GM18507 (cell line): ENCODE data around the gene ATP1A2.

Source experiments
- DNase-seq: peaks from one replicate; pipeline ENCODE4 v3.0.0; 2011; ENCODE audit warnings: low read depth; ENCODE audit not compliant: insufficient read length; ENCODE audit errors: extremely low spot score
- FAIRE-seq: peaks from 2 replicates; lab custom pipeline; 2011; peaks lifted over from hg19 to GRCh38; lab: Jason Lieb, UNC

The ATP1A2 gene

GRCh38 chr1:160163615-160164014 is 48.1 kb downstream of the ATP1A2 start:
- FAIRE-seq (no peak), DNase-seq (no peak)

GRCh38 chr1:160164121-160164520 is 48.6 kb downstream of the ATP1A2 start:
- FAIRE-seq, result no peak

GRCh38 chr1:160166166-160166868 is 50.8 kb downstream of the ATP1A2 start:
- DNase-seq (no peak), FAIRE-seq (peak; percentile 9)

More at GRCh38 chr1:160164121-160164520, 48.6 kb downstream of the ATP1A2 start:
- no peak for DNase-seq

DNA sequence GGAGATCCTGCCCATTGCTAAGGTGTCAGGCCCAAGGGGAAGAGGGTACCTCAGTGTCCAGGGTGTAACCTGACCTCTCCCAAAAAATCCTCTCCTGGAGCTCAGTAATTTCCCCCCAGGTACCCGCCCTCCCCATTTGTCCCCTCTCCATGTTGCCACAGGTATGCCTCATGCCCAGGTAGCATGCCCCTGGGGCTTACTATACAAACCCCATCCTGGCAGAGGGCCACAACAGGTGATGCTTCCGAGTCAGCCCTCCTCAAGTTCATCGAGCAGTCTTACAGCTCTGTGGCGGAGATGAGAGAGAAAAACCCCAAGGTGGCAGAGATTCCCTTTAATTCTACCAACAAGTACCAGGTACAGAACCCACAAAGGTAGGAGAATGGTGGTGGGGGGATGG is 51.5 kb downstream of the ATP1A2 start:
- FAIRE-seq, result no peak
- no peak for DNase-seq

GRCh38 chr1:160167580-160167979 is 52.0 kb downstream of the ATP1A2 start:
- DNase-seq, result no peak
- FAIRE-seq, result no peak

GRCh38 chr1:160168016-160168415 is 52.5 kb downstream of the ATP1A2 start:
- no peak for DNase-seq
- FAIRE-seq, result no peak

DNA sequence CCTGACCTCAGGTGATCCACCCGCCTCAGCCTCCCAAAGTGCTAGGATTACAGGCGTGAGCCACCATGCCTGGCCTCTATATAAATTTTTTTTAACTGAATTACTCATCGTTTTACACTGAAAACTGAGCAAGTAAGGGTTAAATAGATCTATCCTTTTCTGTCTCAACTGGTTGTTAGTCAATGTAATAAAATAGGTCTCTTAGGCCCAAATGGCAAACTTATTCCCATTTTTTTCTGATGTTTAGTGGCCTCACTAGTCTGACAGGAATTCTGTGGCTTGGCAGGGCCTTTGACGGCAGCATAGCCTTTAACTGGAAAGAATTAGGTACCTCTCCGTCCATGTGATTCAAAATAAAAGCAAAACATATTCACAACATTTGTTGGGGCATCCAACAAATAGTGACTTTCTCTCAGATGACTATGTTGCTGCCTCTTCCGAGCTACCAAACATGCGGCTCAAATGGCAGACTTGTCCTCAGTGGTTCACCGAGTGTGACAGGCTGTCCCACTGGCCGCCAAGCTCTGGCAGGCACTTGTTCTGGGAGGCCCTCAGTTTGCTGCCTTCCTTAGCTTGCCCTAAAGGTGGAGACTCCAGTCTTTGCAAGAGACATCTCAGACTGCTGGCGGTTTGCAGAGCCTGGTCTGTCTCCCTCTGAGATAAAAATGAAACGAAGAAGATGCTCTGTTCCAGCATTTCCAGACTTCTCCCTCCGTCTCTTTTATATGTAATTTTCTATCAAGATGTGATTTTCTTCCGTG is 53.2 kb downstream of the ATP1A2 start:
- FAIRE-seq, result no peak
- DNase-seq, result no peak

- FAIRE-seq (peak; percentile 87), DNase-seq (peak; percentile 29)
These were observed 54.2 kb downstream of the ATP1A2 start for GRCh38 chr1:160169553-160170399.

DNA sequence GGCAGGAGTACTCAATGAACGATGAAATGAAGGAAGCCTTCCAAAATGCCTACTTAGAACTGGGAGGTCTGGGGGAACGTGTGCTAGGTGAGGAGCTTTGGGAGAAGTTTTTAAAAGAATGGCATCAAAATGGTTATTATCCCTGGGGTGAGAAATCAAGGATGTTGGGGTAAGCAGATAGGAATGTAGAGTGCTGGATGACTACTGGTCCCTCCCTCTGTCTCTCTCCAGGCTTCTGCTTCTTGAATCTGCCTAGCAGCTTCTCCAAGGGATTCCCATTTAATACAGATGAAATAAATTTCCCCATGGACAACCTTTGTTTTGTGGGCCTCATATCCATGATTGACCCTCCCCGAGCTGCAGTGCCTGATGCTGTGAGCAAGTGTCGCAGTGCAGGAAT is 55.8 kb downstream of the ATP1A2 start:
- no peak for FAIRE-seq
- no peak for DNase-seq

GRCh38 chr1:160171980-160172379 is 56.4 kb downstream of the ATP1A2 start:
- no peak for FAIRE-seq
- DNase-seq, result no peak

DNA sequence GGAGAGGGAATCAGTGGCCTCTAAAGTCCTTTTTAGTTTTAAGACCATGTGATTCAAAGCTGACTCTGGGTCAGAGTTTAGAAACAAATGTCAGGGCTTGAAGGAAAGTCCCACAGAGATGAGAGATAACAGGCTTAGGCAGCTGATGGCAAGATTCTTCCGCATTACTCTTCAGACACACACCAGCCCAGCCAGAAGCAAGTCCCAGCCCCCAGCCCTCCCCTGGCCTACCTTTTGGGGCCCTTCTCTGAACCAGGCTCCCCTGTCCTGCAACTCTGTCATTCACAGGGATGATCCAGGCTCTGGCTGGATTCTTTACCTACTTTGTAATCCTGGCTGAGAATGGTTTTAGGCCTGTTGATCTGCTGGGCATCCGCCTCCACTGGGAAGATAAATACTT is 61.7 kb downstream of the ATP1A2 start:
- no peak for DNase-seq
- FAIRE-seq, result no peak

DNA sequence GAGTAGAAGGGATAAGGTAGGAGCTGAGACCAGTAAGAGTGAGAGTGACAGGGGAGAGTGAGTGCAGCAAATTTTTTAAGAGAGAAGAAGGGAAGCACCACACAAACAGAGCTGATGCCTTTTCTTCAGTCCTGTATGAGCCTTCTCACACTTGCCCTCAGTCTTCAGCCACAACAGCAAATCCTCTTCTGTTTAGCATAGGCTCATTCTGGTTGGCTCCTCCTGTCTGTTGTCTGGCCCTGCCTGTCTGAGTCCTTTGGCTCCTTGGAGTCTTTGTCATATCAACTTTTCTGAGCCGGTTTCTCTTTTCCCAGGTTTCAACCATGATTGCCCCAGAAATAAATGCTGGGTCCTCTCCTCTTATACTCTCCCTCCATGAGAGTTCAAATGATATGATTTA is 62.1 kb downstream of the ATP1A2 start:
- no peak for FAIRE-seq
- no peak for DNase-seq

DNA sequence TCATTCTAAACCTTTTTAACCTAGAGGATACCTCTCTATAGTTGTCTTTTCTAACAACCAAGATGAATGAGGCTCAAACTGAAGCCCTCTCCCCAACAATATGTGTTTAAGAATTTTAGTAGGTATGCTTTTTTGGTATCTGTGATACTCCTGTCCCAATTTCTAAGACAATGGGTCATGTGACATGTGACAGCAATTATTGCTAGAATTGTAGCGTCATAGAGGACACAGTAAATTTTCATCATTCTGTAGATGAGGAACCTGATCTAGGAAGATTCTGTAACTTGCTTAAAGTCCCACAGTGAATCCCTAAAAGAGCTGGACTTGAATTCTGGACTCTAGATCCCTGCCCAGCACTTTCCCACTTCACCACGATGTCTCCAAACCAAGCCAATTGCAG is 63.2 kb downstream of the ATP1A2 start:
- FAIRE-seq, result no peak
- no peak for DNase-seq

- FAIRE-seq (no peak), DNase-seq (no peak)
These were observed 63.8 kb downstream of the ATP1A2 start for GRCh38 chr1:160179336-160179735.

GRCh38 chr1:160186246-160186645 is 70.7 kb downstream of the ATP1A2 start:
- FAIRE-seq (no peak), DNase-seq (no peak)

- FAIRE-seq, result no peak
These were observed 71.2 kb downstream of the ATP1A2 start for GRCh38 chr1:160186729-160187128.

DNA sequence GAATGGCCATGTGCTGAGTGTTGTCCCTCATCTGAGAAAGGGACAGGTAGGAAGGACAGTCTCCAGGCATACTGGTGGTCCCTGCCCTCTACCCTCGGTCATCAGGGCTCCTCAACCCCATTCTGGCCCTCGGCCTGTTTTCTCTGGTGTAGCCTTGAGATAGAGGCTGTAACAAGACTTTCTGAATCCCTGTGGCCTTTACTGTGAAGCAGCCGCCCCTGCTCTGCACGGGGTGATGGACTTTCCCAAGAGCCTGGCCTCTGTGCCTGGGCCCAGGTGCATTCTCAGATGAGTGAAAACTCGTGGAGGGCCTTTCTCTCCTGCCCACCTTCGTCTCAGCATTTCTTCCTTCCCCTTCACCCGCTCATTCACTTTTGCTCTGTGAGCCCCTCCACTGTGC is 71.8 kb downstream of the ATP1A2 start:
- DNase-seq (no peak), FAIRE-seq (no peak)

More at GRCh38 chr1:160186729-160187128, 71.2 kb downstream of the ATP1A2 start:
- DNase-seq, result no peak

DNA sequence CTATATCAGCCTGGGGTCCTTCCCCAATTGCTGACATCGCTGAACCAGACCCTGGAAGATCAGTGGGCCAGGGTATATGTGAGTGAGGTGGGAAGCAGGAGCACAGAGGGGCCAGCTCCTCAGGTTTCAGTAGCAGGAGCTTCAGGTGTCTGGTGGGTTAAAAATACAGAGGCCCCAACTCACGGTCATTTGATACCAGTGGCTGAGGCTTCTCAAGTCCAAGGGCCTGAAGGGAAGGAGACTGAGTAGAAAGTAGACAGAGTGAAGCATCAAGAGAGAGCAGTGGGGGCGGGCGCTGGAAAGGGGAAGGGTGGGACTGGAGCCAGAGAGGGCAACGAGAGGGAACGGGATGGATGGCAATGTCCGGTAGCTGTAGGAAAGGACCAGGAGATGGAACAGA is 72.8 kb downstream of the ATP1A2 start:
- FAIRE-seq (no peak), DNase-seq (no peak)

GRCh38 chr1:160189649-160190625 is 74.4 kb downstream of the ATP1A2 start, which contains the start of gene CASQ1:
CASQ1 (plus strand) TSS chr1:160190575; CDS start chr1:160190752, 177 bp downstream.
- no peak for FAIRE-seq
- no peak for DNase-seq
